Endothelial cell of umbilical vein (primary cell): ENCODE measurements around the gene LPP. TPM values are rescaled to one million over a fixed set of nuclear protein-coding genes. Genes with fewer than 3 reads are reported as not detected.

ENCODE experiments used
- BruUV-seq: library from RNA; stranded (reverse); fragments of 400-500 nt; replicated peaks from 2 replicates; lab custom pipeline; 2021; lab: Mats Ljungman, UMichigan
- CTCF ChIA-PET: fragments of 300-600, 350-600 bp; sonication (Branson Sonifier 250); formaldehyde crosslinking; loops from one replicate; lab custom pipeline; 2021; ENCODE audit warnings: antibody characterized with exemption, inconsistent platforms; lab: Charles Lee
- POLR2A ChIA-PET: fragments of 300-600, 350-600 bp; sonication (Branson Sonifier 250); formaldehyde crosslinking; loops from one replicate; lab custom pipeline; 2021; ENCODE audit warnings: antibody characterized with exemption, inconsistent platforms; lab: Charles Lee
- DNase-seq: peaks from one replicate; pipeline ENCODE4 v3.0.0-alpha.2; 2011; ENCODE audit warnings: low read depth, low spot score
- FAIRE-seq: peaks from 2 replicates; lab custom pipeline; 2011; peaks lifted over from hg19 to GRCh38; lab: Jason Lieb, UNC
- H2AFZ ChIP-seq: 2 replicates; pipeline ENCODE4 v1.6.0; 2012; ENCODE audit warnings: low read depth, low read length, control low read depth, inconsistent platforms
- H3K27ac ChIP-seq: 2 replicates; pipeline ENCODE4 v1.5.1; 2011; ENCODE audit warnings: low read depth, mild to moderate bottlenecking, control low read depth, low read length, moderate library complexity; ENCODE audit not compliant: insufficient read depth
- H3K27me3 ChIP-seq, 2 experiments: 2 replicates each; pipeline versions ENCODE4 v1.6.0 to v1.6.1; 2011; ENCODE audit warnings: low read length in 2 of 2, mixed read lengths in 1 of 2; ENCODE audit not compliant: control insufficient read depth in 2 of 2, insufficient read depth in 2 of 2
- H3K36me3 ChIP-seq, 2 experiments: 2 replicates in 1 of 2; 3 replicates in 1 of 2; pipeline ENCODE4 v1.5.1; 2011; ENCODE audit warnings: low read length in 2 of 2, mild to moderate bottlenecking in 1 of 2, moderate library complexity in 1 of 2; ENCODE audit not compliant: control insufficient read depth in 2 of 2, insufficient read depth in 2 of 2; ENCODE audit errors: extremely low read depth in 1 of 2
- H3K4me1 ChIP-seq: 3 replicates; pipeline ENCODE4 v1.5.1; 2011; ENCODE audit warnings: mild to moderate bottlenecking, low read length; ENCODE audit not compliant: control insufficient read depth, insufficient read depth; ENCODE audit errors: extremely low read depth
- H3K4me2 ChIP-seq: 2 replicates; pipeline ENCODE4 v1.6.1; 2011; ENCODE audit warnings: low read length, control low read depth, mixed read lengths; ENCODE audit not compliant: insufficient read depth
- H3K4me3 ChIP-seq, 3 experiments: fragments of 200-600 bp in 1 of 3; sonication (generic), shearing (Covaris generic) in 1 of 3; replicated peaks in 1 of 3; 2 replicates each; pipeline ENCODE4 v1.5.1; 2011 to 2016; ENCODE audit warnings: control low read depth in 3 of 3, low read length in 3 of 3, mild to moderate bottlenecking in 2 of 3, inconsistent platforms in 1 of 3, low read depth in 1 of 3, moderate library complexity in 1 of 3; ENCODE audit not compliant: insufficient read depth in 1 of 3
- H3K79me2 ChIP-seq: 2 replicates; pipeline ENCODE4 v1.6.0; 2012; ENCODE audit warnings: low read length, inconsistent platforms; ENCODE audit not compliant: control insufficient read depth, insufficient read depth
- H3K9ac ChIP-seq: replicated peaks from 2 replicates; pipeline ENCODE3; 2011; ENCODE audit warnings: low read length, control low read depth; ENCODE audit not compliant: insufficient read depth; ENCODE audit errors: extremely low read depth
- H3K9me1 ChIP-seq: replicated peaks from 3 replicates; pipeline ENCODE4 v1.6.0; 2011; ENCODE audit warnings: mild to moderate bottlenecking, low read length; ENCODE audit not compliant: control insufficient read depth, insufficient read depth; ENCODE audit errors: extremely low read depth
- H3K9me3 ChIP-seq: replicated peaks from 2 replicates; pipeline ENCODE4 v1.5.1; 2012; ENCODE audit warnings: low read length, inconsistent platforms; ENCODE audit not compliant: control insufficient read depth, insufficient read depth
- H4K20me1 ChIP-seq: replicated peaks from 2 replicates; pipeline ENCODE3; 2011; ENCODE audit warnings: mild to moderate bottlenecking, low read length; ENCODE audit not compliant: control insufficient read depth, insufficient read depth; ENCODE audit errors: extremely low read depth
- EZH2 ChIP-seq: IDR thresholded peaks from 2 replicates; pipeline ENCODE4 v1.6.1; 2012; ENCODE audit warnings: borderline replicate concordance, low read depth, mild to moderate bottlenecking, moderate library complexity, low read length, inconsistent platforms; ENCODE audit not compliant: severe bottlenecking
- FOS ChIP-seq: IDR thresholded peaks from 2 replicates; pipeline ENCODE4 v1.6.1; 2011; ENCODE audit warnings: mild to moderate bottlenecking, low read length, moderate library complexity, borderline replicate concordance; ENCODE audit not compliant: insufficient read depth
- GATA2 ChIP-seq: IDR thresholded peaks from 2 replicates; pipeline ENCODE4 v1.7.0; 2011; ENCODE audit warnings: low read depth, mild to moderate bottlenecking, moderate library complexity, mixed read lengths, low read length; ENCODE audit not compliant: insufficient read length, insufficient read depth
- JUN ChIP-seq: IDR thresholded peaks from 2 replicates; pipeline ENCODE4 v1.6.1; 2011; ENCODE audit warnings: borderline replicate concordance, low read depth; ENCODE audit not compliant: insufficient read length, insufficient read depth
- MYC ChIP-seq: IDR thresholded peaks from one replicate; pipeline ENCODE4 v1.6.1; 2011; ENCODE audit warnings: mild to moderate bottlenecking, low read depth, low read length
- POLR2A ChIP-seq: IDR thresholded peaks from 2 replicates; pipeline ENCODE4 v1.6.1; 2012; ENCODE audit warnings: low read depth, mild to moderate bottlenecking, control low read depth, low read length
- POLR2AphosphoS5 ChIP-seq: IDR thresholded peaks from 2 replicates; pipeline ENCODE4 v1.6.1; 2012; ENCODE audit warnings: low read depth, mild to moderate bottlenecking, control low read depth, low read length, moderate library complexity; ENCODE audit not compliant: insufficient read depth
- dilution Hi-C: fragments of 300-500 bp; cut with MboI; formaldehyde crosslinking; loops from one replicate; pipeline ENCODE4 v1.15.0; 2019; ENCODE audit warnings: low sequenced_read_pairs; ENCODE audit not compliant: extremely low pct_ligation_motif_present
- intact Hi-C: fragments of 100-400 bp; cut with micrococcal nuclease; formaldehyde crosslinking; loops from one replicate; pipeline ENCODE4 v1.10.0; 2022
- polyA plus RNA-seq, 4 experiments: library from polyadenylated mRNA; depleted of rRNA in 3 of 4; stranded (reverse) in 3 of 4; unstranded in 1 of 4; fragments of >200 nt; gene quantifications; 2 replicates each; pipeline versions ENCODE4 v1.2.1 to v1.2.3, GENCODE V29; 2011 to 2012; ENCODE audit warnings: missing spikeins in 1 of 4
- total RNA-seq: library from RNA; stranded (reverse); gene quantifications from 2 replicates; pipeline ENCODE4 v1.2.3, GENCODE V29; 2021
- TF ChIP-seq, protein P1 (sequence below), 2 donors: IDR thresholded peaks; 1 replicate in 1 of 2; 2 replicates in 1 of 2; pipeline ENCODE4 v1.5.1; 2011; ENCODE audit warnings: low read length in 2 of 2, mild to moderate bottlenecking in 2 of 2, moderate library complexity in 2 of 2, control low read depth in 1 of 2, inconsistent platforms in 1 of 2, low read depth in 1 of 2; ENCODE audit not compliant: insufficient read depth in 1 of 2; ENCODE audit errors: extremely low read depth in 1 of 2
- TF ChIP-seq, protein P2 (sequence below): IDR thresholded peaks from 2 replicates; pipeline ENCODE4 v1.6.1; 2011; ENCODE audit not compliant: insufficient read depth, insufficient read length

The LPP gene
- total and polyA plus RNA-seq, 2 donors (not counting 3 experiments of a cell fraction or from before 2014, with no cell fraction given) = 16.9 to 153 TPM

DNA sequence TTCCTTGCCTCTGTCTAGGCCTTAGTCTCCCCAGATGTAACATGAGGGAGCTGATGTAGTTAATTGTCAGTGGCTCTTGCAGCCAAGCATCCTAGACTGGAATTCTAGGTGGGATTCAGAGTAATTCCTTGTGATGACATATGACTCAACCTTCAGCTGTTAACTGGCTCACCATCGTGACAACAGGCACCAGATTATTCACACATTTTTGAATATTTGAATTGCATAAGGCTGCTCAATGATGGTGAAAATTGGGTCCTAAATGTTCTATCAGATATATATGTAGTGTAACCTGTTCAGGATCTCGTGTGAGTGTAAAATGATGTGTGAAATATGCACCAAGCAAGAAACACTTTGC, 405.1 kb downstream of the LPP start:
- dilution Hi-C loops (no loop called here), intact Hi-C loops (loop anchor here (5.0 kb wide), 1 partner anchor 188 kb away; no protein-coding TSS in a partner anchor)
- no peak for TF ChIP-seq EZH2
- no peak for TF ChIP-seq FOS
- TF ChIP-seq GATA2 = peak; percentile 3
- H3K36me3 ChIP-seq = no peaks in the 10 kb centered on the region
- no peaks in the 10 kb centered on the region for H3K27me3 ChIP-seq
- peak; percentile 28 for FAIRE-seq
- no peak overlapping the region for H3K4me3 ChIP-seq
- H3K9ac ChIP-seq = no peak overlapping the region
- peak overlapping the region; percentile 69 for H3K27ac ChIP-seq
- peaks cover 25% of the 10 kb centered on the region for H3K4me1 ChIP-seq
- BruUV-seq = no TSS peak
- no peak for DNase-seq
- ChIA-PET CTCF (interaction anchor here (0.9 to 2.1 kb wide), 5 partner anchors 13 to 818 kb away, joined by 3 to 9 read pairs (median 3); no protein-coding TSS in a partner anchor), POLR2A (no interaction called here)
- peak overlapping the region; percentile 54 for H3K4me2 ChIP-seq
- no peaks in the 10 kb centered on the region for H3K79me2 ChIP-seq
- H3K9me3 ChIP-seq = no peaks in the 10 kb centered on the region
- no peak overlapping the region for H2AFZ ChIP-seq
- no peaks in the 10 kb centered on the region for H4K20me1 ChIP-seq
- H3K9me1 ChIP-seq = no peaks in the 10 kb centered on the region

DNA sequence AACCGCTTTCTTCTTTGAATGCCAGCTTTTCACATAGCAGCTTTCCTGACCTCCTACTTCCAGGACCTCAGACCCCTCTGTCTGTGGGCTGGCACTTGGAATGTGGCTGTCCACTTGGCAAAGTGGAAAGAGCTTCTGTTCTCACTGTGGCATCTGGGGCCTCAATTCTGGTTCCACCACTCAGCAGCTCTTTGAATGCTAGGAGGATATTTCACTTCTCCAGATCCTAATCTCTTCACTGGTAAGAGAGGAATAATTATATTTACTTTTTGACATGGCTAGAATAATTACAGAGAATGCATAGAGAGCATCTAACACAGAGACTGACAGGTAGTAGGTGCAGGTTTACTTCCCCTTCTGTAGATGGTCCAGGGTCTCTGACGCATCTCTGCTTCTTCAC, 405.9 kb downstream of the LPP start:
- Histone ChIP-seq H3K4me1 (peaks cover 25% of the 10 kb centered on the region), H3K4me3 (no peak overlapping the region), H3K9me3 (no peaks in the 10 kb centered on the region), H3K36me3 (no peaks in the 10 kb centered on the region), H3K27me3 (no peaks in the 10 kb centered on the region), H3K9ac (no peak overlapping the region), H3K4me2 (no peak overlapping the region), H3K9me1 (no peaks in the 10 kb centered on the region), H3K79me2 (no peaks in the 10 kb centered on the region), H2AFZ (no peak overlapping the region), H4K20me1 (no peaks in the 10 kb centered on the region), H3K27ac (no peak overlapping the region)
- TF ChIP-seq POLR2AphosphoS5 = no peak
- TF ChIP-seq GATA2 = no peak
- no peak for TF ChIP-seq FOS
- no peak for TF ChIP-seq EZH2
- TF ChIP-seq POLR2A = no peak
- no peak for TF ChIP-seq JUN
- TF ChIP-seq MYC = no peak
- TF ChIP-seq, protein P1, sequence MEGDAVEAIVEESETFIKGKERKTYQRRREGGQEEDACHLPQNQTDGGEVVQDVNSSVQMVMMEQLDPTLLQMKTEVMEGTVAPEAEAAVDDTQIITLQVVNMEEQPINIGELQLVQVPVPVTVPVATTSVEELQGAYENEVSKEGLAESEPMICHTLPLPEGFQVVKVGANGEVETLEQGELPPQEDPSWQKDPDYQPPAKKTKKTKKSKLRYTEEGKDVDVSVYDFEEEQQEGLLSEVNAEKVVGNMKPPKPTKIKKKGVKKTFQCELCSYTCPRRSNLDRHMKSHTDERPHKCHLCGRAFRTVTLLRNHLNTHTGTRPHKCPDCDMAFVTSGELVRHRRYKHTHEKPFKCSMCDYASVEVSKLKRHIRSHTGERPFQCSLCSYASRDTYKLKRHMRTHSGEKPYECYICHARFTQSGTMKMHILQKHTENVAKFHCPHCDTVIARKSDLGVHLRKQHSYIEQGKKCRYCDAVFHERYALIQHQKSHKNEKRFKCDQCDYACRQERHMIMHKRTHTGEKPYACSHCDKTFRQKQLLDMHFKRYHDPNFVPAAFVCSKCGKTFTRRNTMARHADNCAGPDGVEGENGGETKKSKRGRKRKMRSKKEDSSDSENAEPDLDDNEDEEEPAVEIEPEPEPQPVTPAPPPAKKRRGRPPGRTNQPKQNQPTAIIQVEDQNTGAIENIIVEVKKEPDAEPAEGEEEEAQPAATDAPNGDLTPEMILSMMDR (IDR thresholded peaks at IDR 0.05; ENCODE audit: extremely low read depth in 1 of 2, insufficient read depth in 1 of 2, low read depth in 1 of 2, low read length in 2 of 2) = no peak
- TF ChIP-seq, protein P2, sequence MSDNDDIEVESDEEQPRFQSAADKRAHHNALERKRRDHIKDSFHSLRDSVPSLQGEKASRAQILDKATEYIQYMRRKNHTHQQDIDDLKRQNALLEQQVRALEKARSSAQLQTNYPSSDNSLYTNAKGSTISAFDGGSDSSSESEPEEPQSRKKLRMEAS = no peak
- BruUV-seq = no TSS peak
- no peak for FAIRE-seq
- intact Hi-C loops = loop anchor here (5.0 kb wide), 1 partner anchor 187 kb away; no protein-coding TSS in a partner anchor
- ChIA-PET POLR2A (no interaction called here), CTCF (interaction anchor here (1.1 to 2.1 kb wide), 2 partner anchors 14 to 15 kb away, joined by 3 to 9 read pairs; no protein-coding TSS in a partner anchor)
- DNase-seq = no peak
- dilution Hi-C loops = no loop called here
